GM19328 (cell line): ENCODE measurements around the gene BAG3.
"Not testable (repeated sequence)": the region's sequence is repeated elsewhere in the genome, so short reads cannot be mapped to it uniquely, and the experiment has no call there.

ENCODE experiments used
- ATAC-seq: cut with Tn5 transposase; IDR thresholded peaks from one replicate; pipeline ENCODE4 v1.9.1; 2021; ENCODE audit warnings: mild to moderate bottlenecking, moderate library complexity; ENCODE audit not compliant: unreplicated experiment

Gene BAG3

DNA sequence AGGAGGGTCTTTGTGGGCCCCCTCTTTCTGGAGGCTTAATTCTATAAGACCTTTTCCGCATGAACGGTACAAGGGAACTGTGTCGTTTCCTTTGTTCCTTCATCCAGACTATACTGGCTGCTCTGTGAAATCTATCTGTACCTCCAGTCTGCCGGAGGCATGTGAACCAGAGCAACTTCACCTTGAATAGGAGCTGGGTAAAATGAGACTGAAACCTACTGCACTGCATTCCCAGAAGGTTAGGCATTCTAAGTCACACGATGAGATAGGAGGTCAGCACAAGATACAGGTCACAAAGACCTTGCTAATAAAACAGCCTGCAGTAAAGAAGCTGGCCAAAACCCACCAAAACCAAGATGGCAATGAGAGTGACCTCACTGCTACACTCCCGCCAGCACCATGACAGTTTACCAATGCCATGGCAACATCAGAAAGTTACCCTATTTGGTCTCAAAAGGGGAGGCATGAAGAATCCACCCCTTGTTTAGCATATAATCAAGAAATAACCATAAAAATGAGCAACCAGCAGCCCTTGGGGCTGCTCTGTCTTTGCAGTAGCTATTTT, 37.9 kb downstream of the BAG3 start:
- ATAC-seq = no peak

DNA sequence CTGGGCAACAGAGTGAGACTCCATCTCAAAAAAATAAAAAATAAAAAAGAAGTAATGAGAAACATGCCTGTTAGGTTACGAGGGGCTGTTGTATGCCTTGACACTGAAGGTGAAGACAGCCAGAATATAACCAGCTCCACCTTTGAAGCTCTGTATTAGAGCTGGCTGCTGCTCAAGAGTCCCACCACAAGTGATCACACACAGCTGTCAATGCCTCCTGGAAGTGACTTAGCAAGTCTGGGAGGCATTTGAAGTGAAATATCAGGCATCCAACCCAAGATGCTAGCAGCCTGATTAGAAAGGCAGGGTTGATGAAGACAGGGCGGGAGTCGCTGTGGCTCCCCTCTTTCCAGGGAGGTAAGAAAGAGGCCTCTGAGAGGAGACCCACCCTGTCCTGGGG, 40.5 kb downstream of the BAG3 start:
- ATAC-seq = no peak

DNA sequence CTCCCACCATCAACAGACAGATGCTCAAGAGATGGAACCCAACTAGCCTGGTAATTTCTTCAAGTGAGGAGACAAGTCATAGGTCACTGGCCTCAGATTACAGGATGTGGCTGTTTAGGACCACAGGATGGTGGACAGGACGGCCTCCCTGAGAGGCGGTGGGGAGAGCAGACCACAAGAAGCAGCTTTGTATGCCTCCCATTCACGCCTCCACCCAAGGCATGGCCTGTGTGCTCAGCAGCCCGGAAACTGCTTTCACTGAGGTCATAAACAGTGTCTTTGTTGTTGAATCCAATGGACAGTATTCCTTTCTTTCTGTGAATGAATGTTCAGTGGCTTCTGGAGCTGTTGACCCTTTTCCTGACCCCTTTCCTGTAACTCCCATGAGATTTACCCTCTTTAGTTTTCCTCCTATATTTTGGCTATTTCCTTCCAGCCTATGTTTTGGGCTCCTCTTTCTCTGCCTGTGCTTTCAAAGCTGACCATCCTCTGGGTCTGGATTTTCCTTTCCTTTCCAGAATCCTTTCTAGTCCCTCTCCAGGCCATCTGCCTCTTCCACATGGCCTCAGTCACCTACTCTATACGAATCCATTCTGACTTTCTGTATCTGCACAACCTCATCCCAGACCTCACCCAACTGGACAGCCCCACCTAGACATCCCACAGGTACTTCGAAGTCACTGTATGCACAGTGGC, 42.2 kb downstream of the BAG3 start:
- ATAC-seq = no peak

DNA sequence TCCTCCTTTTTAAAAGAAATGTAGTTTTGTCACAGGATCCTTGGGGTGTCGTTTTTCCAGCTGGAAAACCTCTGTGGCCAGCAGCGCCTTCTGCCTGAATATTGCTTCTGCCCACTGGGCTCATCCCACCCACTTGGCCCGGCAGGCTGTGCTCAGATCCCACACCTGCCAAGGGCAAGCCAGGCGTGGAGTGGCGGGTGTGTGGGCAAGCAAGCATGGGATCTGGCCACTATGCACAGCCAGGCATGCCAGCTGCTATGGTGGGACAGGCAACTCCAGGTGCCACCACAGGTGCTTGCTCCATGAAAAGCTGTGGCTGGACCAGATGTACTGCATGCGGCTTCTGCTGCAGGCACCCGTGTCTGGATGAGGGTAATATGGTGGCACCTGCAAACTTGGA, 43.4 kb downstream of the BAG3 start:
- no peak for ATAC-seq

DNA sequence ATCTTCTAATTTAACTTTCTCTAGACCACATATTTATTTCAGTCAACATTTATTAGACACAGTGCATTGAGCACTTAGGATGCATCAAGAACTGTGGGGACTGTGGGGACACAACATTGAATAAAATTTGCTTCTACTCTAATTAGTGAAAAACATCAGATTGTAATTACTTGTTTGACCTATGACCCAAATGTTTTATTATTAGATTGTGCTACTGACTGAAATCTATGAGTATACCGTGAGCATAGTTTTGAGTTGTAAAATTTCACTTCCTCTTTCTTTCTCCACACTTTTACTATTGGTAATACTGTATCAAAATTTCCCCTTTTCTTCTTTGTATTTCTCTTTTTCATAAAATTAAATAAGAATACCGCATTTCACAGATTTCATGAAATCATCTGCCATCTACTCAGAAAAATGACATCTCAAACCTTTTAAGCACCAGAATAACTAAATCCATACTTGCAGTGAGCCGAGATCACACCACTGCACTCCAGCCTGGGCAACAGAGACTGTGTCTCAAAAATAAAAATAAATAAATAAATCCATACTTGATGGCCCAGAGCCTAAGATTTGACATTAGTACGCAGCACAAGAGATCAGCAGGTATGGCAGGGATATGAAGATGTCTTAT, 49.3 kb downstream of the BAG3 start:
- ATAC-seq = no peak

DNA sequence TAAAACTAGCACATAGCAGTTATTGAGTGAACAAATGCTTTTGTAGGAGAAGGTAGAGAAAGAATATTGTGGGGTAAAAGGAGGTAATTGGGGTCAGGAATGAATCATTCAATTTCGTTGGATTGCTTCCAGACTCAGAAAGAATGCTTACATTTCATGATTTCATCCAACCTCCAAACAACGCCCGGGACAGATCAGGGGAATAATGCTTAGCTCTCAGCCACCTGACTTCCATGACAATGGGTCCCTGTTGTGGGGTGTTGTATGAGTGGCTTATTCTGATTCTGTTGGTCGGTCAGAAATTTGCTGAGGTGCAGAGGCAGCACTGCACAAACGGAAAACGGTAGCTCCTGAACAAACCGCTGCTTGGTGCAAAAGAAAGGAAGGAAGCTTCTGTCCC, 50.7 kb downstream of the BAG3 start:
- ATAC-seq = no peak

DNA sequence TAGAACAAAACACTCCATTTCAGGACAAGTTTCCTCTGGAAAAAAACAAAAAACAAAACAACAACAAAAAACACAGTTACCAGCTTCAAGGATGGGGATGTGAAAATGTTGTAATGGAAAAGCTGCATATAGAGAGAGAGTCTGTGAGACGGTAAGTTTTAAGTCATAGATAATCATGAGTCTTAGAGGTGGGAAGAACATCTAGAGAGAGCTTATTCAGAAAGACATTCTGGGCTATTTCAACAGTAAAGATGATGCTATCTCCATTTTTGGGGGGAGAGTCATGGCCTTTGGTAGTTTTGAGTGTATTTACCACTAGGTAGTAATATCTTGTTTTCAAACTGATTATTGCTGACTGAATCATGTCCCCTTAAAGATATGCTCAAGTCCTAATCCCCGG, 51.4 kb downstream of the BAG3 start:
- ATAC-seq = no peak

DNA sequence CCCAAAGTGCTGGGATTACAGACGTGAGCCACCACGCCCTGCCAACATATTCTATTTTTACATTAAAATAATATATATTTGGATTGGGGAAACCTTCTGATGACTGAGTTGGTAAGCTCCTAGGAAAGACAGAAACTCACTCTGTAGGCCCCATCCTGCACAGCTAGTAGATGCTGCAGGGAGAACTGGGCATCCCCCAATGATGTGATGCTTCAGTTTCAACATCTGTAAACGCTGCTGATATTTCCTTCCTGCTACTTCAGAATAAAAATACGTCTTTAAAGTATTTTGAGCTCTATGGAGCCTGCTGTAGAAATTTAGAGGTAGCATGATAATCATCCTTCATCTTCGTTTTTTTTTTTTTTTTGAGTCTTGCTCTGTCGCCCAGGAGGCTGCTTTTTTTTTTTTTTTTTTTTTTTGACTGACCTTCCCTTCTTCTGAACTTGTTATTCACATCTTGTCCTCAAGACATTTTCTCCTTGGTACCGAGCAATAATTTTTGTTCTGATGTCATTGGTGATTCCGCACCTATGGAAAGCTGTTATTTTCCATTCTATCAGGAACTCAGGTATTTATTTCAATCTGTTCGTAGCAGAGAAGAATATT, 52.8 kb downstream of the BAG3 start:
- no peak for ATAC-seq

DNA sequence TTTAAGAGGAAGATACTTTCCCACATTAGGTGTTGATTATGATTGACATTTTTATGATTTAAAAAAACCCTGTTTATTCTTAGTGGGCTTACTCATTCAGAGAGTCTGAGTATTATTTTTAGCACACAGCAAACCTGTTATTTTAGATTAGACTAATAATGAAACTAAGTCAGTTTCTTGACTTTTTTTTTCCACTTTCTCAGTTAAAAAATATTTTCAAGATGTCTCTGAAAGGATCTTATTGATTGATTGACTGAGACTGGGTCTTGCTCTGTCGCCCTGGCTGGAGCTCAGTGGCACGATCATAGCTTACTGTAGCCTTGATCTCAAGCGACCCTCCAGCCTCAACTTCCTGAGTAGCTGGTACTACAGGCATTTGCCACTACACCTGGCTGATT, 54.3 kb downstream of the BAG3 start:
- ATAC-seq = peak; percentile 37

DNA sequence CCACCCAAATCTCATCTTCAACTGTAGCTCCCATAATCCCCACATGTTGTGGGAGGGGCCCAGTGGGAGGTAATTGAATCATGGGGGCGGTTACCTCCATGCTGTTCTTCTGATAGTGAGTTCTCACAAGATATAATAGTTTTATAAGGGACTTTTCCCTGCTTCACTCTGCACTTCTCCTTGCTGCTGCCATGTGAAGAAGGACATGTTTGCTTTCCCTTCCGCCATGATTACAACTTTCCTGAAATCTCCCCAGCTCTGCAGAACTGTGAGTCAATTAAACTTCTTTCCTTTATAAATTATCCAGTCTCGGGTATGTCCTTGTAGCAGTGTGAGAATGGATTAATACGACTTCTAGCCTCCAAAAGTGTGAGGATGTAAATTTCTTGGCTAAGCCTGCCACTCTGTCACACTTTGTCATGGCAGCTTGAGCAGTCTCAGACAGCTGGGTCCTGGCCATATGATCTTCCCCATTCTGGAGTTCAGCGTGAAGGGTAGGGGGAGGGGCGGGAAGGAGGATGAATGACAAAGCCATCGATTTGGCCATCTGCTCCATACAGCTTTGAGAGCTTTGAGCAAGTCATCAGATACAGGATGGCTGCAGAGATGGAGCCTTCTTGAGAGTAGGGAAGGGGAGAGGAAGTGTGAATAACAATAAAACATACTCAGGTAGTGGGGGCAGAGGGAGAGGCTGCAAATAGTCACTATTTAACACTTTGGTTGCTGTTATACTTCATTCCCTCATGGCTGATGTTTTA, 55.5 kb downstream of the BAG3 start:
- ATAC-seq = no peak

DNA sequence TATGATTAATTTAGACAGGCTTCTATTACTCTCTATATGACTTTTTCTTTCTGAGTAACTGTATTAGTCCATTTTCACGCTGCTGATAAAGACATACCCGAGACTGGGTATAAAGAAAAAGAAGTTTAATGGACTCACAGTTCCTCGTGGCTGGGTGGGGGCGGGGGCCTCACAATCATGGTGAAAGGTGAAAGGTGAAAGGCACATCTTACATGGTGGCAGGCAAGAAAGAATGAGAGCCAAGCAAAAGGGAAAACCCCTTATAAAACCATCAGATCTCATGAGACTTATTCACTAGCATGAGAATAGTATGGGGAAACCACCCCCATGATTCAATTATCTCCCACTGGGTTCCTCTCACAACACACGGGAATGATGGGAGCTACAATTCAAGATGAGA, 56.2 kb downstream of the BAG3 start:
- ATAC-seq = not testable (repeated sequence)

DNA sequence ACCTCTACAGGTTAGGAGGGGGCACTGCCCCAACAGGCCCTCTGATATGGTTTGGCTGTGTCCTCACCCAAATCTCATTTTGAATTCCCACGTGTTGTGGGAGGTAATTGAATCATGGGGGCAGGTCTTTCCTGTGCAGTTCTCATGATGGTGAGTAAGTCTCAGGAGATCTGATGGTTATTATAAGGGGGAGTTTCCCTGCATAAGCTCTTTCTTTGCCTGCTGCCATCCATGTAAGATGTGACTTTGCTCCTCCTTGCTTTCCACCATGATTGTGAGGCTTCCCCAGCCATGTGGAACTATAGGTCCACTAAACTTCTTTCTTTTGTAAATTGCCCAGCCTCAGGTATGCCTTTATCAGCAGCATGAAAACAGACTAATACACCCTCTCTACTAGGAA, 59.8 kb downstream of the BAG3 start:
- ATAC-seq = not testable (repeated sequence)

DNA sequence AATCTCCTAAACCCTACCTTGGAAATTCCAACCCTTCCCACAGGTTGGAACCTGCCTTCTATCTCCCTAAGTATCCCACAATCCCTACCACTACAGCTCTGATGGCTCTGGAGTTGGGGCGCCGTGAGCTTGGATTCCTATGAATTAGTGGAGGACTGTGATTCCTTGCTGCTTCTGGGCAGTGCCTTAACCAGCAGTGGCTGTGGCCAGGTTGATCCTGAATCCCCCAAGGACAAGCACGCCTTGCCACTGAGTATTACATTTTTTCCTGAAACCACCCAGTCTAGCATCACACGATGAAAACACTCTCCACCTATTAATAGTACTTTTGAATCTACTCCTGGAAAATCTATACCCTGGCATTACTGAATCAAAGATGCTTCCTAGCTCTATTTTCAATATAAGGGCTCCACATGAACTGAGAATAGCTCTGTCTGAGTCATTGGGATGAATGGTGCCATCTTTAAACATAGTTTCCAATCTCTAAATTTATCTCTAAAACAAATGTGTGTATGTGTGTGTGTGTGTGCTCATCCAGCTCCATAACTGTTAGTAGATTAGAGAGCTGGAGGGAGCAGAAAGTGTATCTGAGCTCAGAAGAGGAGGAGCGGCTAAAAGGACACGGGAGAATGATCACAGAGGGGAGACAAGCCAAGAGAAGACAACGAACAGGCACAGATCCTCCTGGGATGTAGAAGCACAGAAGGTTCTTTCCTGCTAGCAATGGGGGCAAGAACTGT, 62.7 kb downstream of the BAG3 start:
- no peak for ATAC-seq

DNA sequence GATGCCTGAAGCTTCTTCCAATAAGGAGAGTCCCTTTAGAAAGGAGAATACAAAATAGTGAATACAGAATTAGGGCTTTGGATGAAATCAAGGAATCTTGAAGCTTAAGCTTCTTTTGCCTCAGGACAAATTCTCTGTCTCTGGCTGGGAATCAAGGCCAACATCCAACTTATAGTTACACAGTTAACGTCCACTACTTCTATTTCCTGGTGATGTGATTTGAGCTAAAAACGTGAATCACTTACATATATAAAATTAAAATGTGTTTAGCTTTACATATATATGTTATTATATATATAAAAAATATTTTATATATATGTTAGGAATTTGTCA, 63.3 kb downstream of the BAG3 start:
- no peak for ATAC-seq

DNA sequence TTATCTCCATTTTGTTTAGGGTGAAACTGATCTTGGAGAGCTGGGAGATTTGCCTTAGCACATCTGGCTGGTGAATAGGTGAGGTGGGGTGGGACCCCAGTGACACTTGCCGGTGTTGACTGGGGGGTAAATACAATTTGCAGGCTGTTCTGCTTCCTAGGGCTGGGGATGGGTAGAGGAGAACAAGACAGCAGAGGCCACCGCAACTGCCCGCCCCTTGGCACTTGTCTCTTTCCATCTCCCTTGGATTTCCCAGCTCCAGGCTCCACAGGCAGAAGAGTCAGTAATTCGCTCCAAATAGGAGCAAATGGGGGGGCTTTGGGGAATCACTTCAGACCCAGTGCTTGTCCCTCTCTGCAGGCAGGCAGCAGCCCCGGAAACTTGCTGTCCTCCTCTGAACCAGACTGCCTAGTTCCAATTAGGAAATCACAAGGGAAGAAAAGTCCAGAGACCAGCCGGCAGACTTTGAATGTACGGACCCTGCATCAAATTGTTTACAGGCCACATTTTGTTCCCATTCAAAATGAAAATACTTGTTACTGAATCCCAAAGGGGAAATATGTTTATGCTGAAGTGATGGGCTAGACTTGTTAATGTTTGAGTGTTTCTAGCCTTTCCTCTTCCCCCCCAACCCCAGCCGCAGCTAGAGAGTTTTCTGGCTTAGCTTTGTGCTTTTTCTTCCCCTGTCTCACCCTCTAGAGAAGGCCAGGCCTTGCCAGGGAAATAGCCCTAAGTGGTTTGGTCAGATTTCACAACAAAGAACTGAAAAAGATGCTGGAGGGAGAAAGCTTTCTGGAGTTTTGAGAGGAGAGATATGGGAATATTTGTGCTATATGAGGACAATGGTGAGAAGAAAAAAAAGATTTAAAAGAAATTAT, 64.7 kb downstream of the BAG3 start:
- no peak for ATAC-seq

DNA sequence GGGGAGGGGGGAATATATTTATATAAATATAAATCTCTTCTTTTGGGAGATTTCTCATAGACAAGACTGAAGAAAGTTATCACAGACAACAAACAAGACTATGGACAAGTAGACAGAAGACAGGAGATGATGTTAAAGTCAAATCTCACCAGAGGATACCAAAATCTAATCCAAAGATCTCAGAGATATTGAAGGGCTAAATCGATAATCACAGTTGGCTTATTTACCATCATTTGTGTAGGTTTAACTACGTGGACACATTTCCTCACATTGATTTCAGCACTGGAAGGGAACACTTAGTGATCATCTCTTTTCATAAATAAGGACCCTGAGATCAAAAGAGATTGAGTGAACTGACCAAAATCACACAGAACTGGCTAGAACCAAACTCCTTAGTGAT, 72.0 kb downstream of the BAG3 start:
- no peak for ATAC-seq

DNA sequence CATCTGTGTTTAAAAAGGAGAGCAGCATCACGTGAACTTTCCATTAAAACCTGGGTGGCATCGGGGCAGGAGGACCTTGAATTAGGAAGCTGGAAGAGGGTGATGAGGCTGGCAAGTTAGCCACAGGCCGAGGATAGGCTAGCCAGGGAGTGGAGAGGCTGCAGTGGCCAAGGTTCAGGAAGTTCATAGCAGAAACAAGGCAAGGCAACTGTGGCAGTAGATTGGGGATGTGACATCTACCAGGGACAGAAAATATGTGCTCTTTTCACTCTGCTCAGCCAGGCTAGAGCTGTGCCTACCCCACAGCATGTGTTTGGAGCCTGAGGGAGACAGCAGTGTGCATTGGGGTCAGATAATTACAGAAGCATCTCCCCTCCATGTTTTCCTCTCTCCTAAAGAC, 72.4 kb downstream of the BAG3 start:
- no peak for ATAC-seq

DNA sequence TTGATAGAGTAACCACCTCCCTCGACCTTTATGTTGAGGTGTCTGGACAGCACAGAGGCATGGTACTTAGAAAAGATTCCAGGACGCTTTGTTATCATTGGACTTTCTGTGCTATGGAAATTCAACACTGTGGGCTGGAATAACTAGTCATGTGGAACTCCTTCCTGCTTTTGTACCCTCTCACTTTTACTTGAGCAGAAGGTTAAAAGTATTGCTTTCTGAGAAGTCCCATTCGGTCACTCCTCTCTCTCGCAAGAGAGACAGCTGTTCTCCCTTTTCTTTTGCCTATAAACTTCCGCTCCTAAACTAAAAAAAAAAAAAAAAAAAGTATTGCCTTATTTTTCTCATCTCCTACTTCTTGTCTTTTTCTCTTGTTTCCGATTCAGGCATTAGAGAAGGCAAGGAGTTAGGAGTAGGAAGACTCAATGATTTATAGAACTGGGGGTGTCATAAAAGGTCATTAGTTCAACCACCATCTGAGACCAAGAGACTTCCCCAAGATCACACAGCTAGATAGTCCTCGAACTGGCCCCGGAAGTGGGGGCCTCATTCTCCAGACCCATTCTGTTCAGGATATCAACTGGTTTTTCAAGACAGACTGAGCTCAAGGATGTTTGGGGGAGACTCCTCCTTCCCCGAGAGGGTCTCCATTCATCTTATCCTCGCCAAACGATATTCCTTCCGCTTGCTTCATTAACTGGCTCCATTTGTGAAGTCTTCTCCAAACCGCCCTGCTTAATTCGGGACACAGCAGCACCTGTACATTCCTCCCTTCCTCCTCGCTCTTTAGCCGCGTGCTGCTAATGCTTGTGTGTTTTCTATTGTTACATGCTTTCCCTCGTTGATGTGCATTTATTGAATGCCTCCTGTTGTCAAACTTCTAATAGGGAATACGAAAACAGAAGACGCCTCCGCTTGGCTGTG, 73.7 kb downstream of the BAG3 start:
- ATAC-seq = no peak

DNA sequence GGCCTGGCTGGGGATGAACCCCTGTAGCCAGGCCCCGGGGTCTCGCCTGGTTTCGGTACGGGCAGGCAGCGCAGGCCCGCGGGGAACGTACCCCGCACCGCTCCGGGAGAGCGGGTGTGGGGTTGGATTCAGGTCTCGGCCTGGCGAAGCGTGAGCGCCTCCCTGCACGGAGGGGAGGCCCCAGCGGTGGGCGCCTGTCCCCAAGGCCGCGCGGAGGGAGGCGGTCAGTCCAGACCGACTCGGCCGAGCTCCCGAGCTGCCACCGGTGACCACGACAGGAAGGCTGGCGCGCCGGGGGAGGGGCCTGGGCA, 74.3 kb downstream of the BAG3 start:
- ATAC-seq = no peak
